Measurements from ENCODE around the gene SMIM10L1. TPM values are rescaled to one million over a fixed set of nuclear protein-coding genes. Genes with fewer than 3 reads are reported as not detected.

The SMIM10L1 gene
- total RNA-seq, 1 donor from 2014 or later = 8.4 TPM

GRCh38 chr12:11152725-11153124, 18.3 kb upstream of the SMIM10L1 start:
- ATAC-seq (no peak), DNase-seq (no peak)
- no peak for TF ChIP-seq CTCF (IDR thresholded peaks at IDR 0.05)
- Histone ChIP-seq H3K4me1 (no peaks in the 10 kb centered on the region), H3K27ac (no peak overlapping the region), H3K36me3 (no peaks in the 10 kb centered on the region), H3K27me3 (ENCODE audit: low read depth) (no peaks in the 10 kb centered on the region), H3K9me3 (no peaks in the 10 kb centered on the region), H3K4me3 (no peak overlapping the region)
- intact Hi-C loops (cut with DNase I) = no loop called here

DNA sequence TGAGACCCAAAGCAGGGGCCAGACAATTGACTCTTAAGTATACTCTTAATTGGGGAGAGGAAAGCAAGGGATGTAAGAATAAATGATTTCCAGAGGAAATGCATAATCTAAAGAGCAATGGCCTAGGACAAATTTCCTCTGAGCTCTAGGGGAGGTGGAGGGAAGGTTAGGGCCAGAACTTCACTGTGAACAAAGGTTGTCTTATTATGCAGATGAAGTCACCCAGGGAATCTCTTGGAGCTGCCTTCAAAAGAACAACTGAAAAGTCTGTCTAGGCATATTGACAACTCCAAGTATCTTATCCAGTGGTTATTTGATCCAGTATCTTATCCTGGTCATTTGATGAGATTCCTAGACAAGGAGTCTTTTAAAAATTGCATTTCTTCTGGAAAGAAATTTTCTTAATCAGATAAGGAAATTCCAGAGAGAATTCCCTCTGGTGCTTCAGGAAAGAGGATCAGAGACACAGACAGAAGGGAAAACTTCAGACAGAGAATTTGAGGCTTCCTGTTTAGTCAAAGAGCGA, 16.5 kb upstream of the SMIM10L1 start:
- ATAC-seq (no peak), DNase-seq (no peak)
- intact Hi-C loops (cut with DNase I) = no loop called here
- H3K4me1 ChIP-seq = no peaks in the 10 kb centered on the region
- H3K9me3 ChIP-seq = no peaks in the 10 kb centered on the region
- no peaks in the 10 kb centered on the region for H3K27me3 ChIP-seq (ENCODE audit: low read depth)
- H3K4me3 ChIP-seq = no peak overlapping the region
- no peak overlapping the region for H3K27ac ChIP-seq
- H3K36me3 ChIP-seq = no peaks in the 10 kb centered on the region
- TF ChIP-seq CTCF (IDR thresholded peaks at IDR 0.05) = no peak

GRCh38 chr12:11158885-11159444, 12.0 kb upstream of the SMIM10L1 start:
- Histone ChIP-seq H3K4me3 (no peak overlapping the region), H3K9me3 (no peaks in the 10 kb centered on the region), H3K27me3 (ENCODE audit: low read depth) (no peaks in the 10 kb centered on the region), H3K36me3 (no peaks in the 10 kb centered on the region), H3K4me1 (no peaks in the 10 kb centered on the region), H3K27ac (no peak overlapping the region)
- DNase-seq (no peak), ATAC-seq (no peak)
- intact Hi-C loops (cut with DNase I) = no loop called here
- no peak for TF ChIP-seq CTCF (IDR thresholded peaks at IDR 0.05)

DNA sequence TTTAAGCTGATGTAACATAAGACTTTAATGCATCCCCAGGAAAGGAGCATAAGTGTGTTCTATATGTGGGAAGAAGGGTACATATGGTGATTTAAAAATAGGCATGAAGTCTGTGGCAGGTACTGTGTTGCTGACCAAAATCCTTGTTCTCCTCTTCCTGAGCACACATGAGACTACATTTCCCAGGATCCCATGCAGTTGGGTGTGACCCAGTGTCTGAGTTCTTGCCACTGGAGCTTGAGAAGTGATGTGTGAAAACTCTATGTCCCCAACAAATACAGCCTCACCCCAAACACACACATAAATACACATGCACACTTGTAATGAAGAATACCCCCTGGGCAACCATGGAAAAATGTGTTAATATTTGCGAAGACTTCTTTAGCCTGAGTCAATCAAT, 8.5 kb upstream of the SMIM10L1 start:
- intact Hi-C loops (cut with DNase I) = no loop called here
- Histone ChIP-seq H3K27me3 (ENCODE audit: low read depth) (no peaks in the 10 kb centered on the region), H3K4me3 (no peak overlapping the region), H3K36me3 (peaks cover 9% of the 10 kb centered on the region), H3K27ac (no peak overlapping the region), H3K4me1 (no peaks in the 10 kb centered on the region), H3K9me3 (no peaks in the 10 kb centered on the region)
- no peak for TF ChIP-seq CTCF (IDR thresholded peaks at IDR 0.05)
- no peak for DNase-seq
- ATAC-seq = no peak

DNA sequence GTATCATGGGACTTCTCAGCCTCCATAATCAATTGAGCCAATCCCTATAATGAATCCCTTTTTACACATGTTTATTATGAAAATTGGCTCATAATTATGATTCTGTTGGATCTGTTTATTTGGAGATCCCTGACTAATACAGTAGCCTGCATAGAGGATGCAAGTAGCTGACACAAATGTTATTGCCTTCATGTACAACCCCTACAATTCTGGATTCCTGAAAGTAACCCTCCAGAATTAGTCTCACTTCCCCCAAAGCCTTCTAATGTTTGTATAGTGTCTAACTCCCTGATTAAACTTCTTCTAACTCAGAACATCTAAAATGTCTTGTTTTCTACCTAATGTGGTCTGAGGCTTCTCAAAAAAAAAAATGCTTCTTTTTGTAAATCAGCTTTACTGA, 6.6 kb upstream of the SMIM10L1 start:
- Histone ChIP-seq H3K4me3 (no peak overlapping the region), H3K36me3 (peaks cover 9% of the 10 kb centered on the region), H3K9me3 (no peaks in the 10 kb centered on the region), H3K27ac (no peak overlapping the region), H3K4me1 (peaks cover 8% of the 10 kb centered on the region), H3K27me3 (ENCODE audit: low read depth) (no peaks in the 10 kb centered on the region)
- no peak for TF ChIP-seq CTCF (IDR thresholded peaks at IDR 0.05)
- ATAC-seq = no peak
- intact Hi-C loops (cut with DNase I) = no loop called here
- no peak for DNase-seq

All from lower lobe of right lung (tissue), 2 donors.